Prostate gland (tissue), 2 donors: Measurements from ENCODE around the gene USP13. TPM values are rescaled to one million over a fixed set of nuclear protein-coding genes. Genes with fewer than 3 reads are reported as not detected.

Experiments used
- DNase-seq: peaks from one replicate; pipeline ENCODE4 v3.0.0-alpha.2; 2019; ENCODE audit warnings: low spot score
- H3K27ac ChIP-seq, 2 donors: fragments of 200-600 bp; sonication (generic); 2 replicates each; pipeline ENCODE4 v1.5.1; 2017 to 2019
- H3K27me3 ChIP-seq: fragments of 200-600 bp; sonication (generic); replicated peaks from 2 replicates; pipeline ENCODE4 v1.5.1; 2019; ENCODE audit not compliant: insufficient read depth
- H3K36me3 ChIP-seq, 2 donors: fragments of 200-600 bp; sonication (generic); 1 replicate in 1 of 2; 2 replicates in 1 of 2; pipeline versions ENCODE4 v1.5.1 to v1.8.1; 2017 to 2019
- H3K4me1 ChIP-seq: fragments of 200-600 bp; sonication (generic); replicated peaks from 2 replicates; pipeline ENCODE4 v1.5.1; 2019
- H3K4me3 ChIP-seq, 2 donors: fragments of 200-600 bp; sonication (generic); 2 replicates each; pipeline ENCODE4 v1.5.1; 2017 to 2019
- H3K9me3 ChIP-seq: fragments of 200-600 bp; sonication (generic); 2 replicates; pipeline ENCODE4 v1.5.1; 2017
- CTCF ChIP-seq, 4 experiments: fragments of 200-600 bp in 2 of 4; fragments of 450-650 bp in 2 of 4; sonication (generic) in 2 of 4; IDR thresholded peaks; 1 replicate in 3 of 4; 2 replicates in 1 of 4; pipeline ENCODE4 v1.5.1; 2016 to 2019; ENCODE audit warnings: antibody characterized with exemption in 4 of 4, mild to moderate bottlenecking in 2 of 4, moderate library complexity in 2 of 4
- POLR2A ChIP-seq: fragments of 450-650 bp; IDR thresholded peaks from one replicate; pipeline ENCODE4 v1.6.1; 2016; ENCODE audit warnings: antibody characterized with exemption, mild to moderate bottlenecking
- POLR2AphosphoS5 ChIP-seq: sonication (generic); formaldehyde crosslinking; IDR thresholded peaks from one replicate; pipeline ENCODE4 v1.6.1; 2017; ENCODE audit warnings: antibody characterized with exemption
- whole genome bisulfite sequencing: methylation state at CpG from one replicate; pipeline ENCODE4 v1.1.5; 2018; 5-methylcytosine and 5-hydroxymethylcytosine counted together
- intact Hi-C: fragments of 100-400 bp; cut with DNase I; formaldehyde crosslinking; loops from one replicate; pipeline ENCODE4 v1.14.2; 2022
- total RNA-seq, 2 donors: library from RNA; depleted of rRNA; stranded (reverse); fragments of >200 nt; gene quantifications; one replicate each; pipeline ENCODE4 v1.1.0, GENCODE V29; 2016

Gene USP13
- total RNA-seq, 2 donors from 2014 or later, result 11.7 to 52.6 TPM

- Histone ChIP-seq H3K27ac (no peak overlapping the region), H3K4me3 (no peak overlapping the region), H3K36me3 (no peaks in the 10 kb centered on the region), H3K9me3 (no peaks in the 10 kb centered on the region), H3K4me1 (no peaks in the 10 kb centered on the region), H3K27me3 (no peaks in the 10 kb centered on the region)
- 62% methylated on average over 4 of the region's 4 CpGs for WGBS
- no peak for TF ChIP-seq POLR2A
- TF ChIP-seq POLR2AphosphoS5, result no peak
- no peak for TF ChIP-seq CTCF (IDR thresholded peaks at IDR 0.05)
- intact Hi-C loops, result no loop called here
- no peak for DNase-seq
Measured at GRCh38 chr3:179745079-179745478, 92.2 kb downstream of the USP13 start.

DNA sequence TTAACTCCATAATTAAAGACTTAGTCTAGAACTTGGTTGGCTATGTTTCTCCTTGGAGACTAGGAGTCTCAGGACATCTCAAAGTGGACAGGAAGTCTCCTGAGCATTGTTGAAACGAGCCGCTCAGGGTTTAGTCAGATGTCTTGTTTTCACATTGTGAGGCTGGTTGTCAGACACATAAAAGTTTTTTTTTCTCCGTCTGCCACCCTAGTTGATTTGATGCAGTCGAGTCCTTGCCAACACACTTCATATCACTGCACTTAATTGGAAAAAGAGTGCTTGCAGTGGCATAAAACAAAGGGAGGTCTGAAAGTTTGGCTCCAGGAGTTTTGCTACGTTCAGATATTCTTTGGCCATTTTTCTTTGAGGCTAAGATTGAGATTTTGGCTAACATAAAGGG is 92.9 kb downstream of the USP13 start:
- no peak for DNase-seq
- no peak for TF ChIP-seq CTCF (IDR thresholded peaks at IDR 0.05)
- TF ChIP-seq POLR2A, result no peak
- TF ChIP-seq POLR2AphosphoS5, result no peak
- intact Hi-C loops, result no loop called here
- H3K4me3 ChIP-seq, result no peak overlapping the region
- no peak overlapping the region for H3K27ac ChIP-seq
- no peaks in the 10 kb centered on the region for H3K9me3 ChIP-seq
- H3K4me1 ChIP-seq, result no peaks in the 10 kb centered on the region
- H3K27me3 ChIP-seq, result no peaks in the 10 kb centered on the region
- WGBS, result 80% methylated on average over 5 of the region's 5 CpGs
- H3K36me3 ChIP-seq, result no peaks in the 10 kb centered on the region

- WGBS, result 66% methylated on average over 6 of the region's 6 CpGs
- DNase-seq, result no peak
- H3K4me3 ChIP-seq, result no peak overlapping the region
- no peaks in the 10 kb centered on the region for H3K9me3 ChIP-seq
- no peak for TF ChIP-seq POLR2AphosphoS5
- no peak for TF ChIP-seq POLR2A
- TF ChIP-seq CTCF (IDR thresholded peaks at IDR 0.05), result no peak
- H3K27me3 ChIP-seq, result no peaks in the 10 kb centered on the region
- H3K27ac ChIP-seq, result no peak overlapping the region
- no peaks in the 10 kb centered on the region for H3K36me3 ChIP-seq
- H3K4me1 ChIP-seq, result no peaks in the 10 kb centered on the region
- intact Hi-C loops, result no loop called here
Measured at GRCh38 chr3:179750720-179751328, 98.0 kb downstream of the USP13 start.

GRCh38 chr3:179760944-179761343 is 108.1 kb downstream of the USP13 start:
- 98% methylated on average over 8 of the region's 8 CpGs for WGBS
- H3K36me3 ChIP-seq, result no peaks in the 10 kb centered on the region

More at GRCh38 chr3:179760944-179761343, 108.1 kb downstream of the USP13 start:
- Histone ChIP-seq H3K9me3 (no peaks in the 10 kb centered on the region), H3K27me3 (no peaks in the 10 kb centered on the region), H3K4me1 (no peaks in the 10 kb centered on the region), H3K27ac (no peak overlapping the region), H3K4me3 (no peak overlapping the region)
- no peak for TF ChIP-seq POLR2AphosphoS5
- no peak for TF ChIP-seq POLR2A
- no peak for TF ChIP-seq CTCF (IDR thresholded peaks at IDR 0.05)
- no peak for DNase-seq
- intact Hi-C loops, result no loop called here
